Embryonic facial prominence (tissue), 1 donor: ENCODE measurements around the gene LPIN1.

ENCODE experiments used
- DNase-seq: peaks from one replicate; pipeline ENCODE4 v3.0.0-alpha.2; 2016; ENCODE audit errors: extremely low spot score

The LPIN1 gene

GRCh38 chr2:11784747-11785610, 38.5 kb downstream of the LPIN1 start:
- no peak for DNase-seq

GRCh38 chr2:11785611-11785940, 39.1 kb downstream of the LPIN1 start:
- DNase-seq: no peak

- DNase-seq: no peak
Measured at GRCh38 chr2:11786191-11786590, 39.8 kb downstream of the LPIN1 start.

- DNase-seq: no peak
Measured at GRCh38 chr2:11786592-11786991, 40.2 kb downstream of the LPIN1 start.

- no peak for DNase-seq
Measured at GRCh38 chr2:11787991-11788390, 41.6 kb downstream of the LPIN1 start.

DNA sequence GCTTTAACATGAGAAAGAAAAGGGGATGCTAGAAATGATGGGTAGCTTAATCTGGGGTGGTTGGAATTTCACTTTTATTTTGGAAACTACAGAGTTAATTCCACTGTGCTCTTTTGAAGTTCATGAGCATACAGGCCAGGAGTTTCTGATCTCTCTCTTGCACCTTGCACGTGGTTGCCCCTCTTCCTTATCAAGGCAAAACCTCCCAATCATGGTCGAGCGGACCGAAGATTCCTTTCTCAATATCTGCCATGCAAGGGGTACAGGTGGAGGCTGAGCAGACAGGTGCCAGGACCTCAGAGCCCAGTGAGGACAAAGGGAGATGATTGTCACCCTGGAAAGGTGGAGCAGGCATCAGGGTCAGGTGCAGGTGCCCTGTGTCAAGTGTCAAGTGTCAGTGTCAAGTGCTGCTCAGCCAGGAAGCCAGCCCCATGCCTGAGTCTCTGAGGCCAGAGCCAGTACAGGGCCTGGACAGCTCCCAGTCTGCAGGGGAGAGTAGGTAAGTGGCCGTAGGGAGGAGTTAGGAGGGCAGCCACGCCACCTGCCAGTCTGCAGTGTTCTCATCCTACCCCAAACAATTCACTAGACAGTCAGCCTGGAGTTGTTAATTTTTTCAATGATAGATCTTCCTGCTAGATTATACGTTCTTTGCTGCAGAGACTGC, 42.2 kb downstream of the LPIN1 start:
- DNase-seq: no peak

- DNase-seq: no peak
Measured at GRCh38 chr2:11789243-11789642, 42.8 kb downstream of the LPIN1 start.

DNA sequence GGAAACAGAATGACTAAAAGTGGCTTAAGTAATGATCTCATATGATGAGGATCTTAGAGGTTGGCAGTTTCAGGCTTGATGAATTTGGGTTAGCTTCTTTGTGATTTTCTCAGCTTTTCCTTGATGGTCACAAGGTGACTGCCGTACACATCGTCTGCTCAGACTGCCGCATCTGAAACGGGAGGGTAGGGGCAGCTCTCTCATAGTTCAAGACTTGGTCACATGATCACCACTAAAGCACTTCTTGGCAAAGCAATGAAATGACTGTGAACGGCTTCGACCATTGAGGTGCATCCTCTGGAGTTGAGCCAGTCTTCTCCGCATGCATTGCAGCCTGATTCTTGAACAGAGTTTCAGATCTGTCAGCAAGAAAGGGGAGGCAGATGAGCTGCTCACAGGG, 43.8 kb downstream of the LPIN1 start:
- DNase-seq: no peak

DNA sequence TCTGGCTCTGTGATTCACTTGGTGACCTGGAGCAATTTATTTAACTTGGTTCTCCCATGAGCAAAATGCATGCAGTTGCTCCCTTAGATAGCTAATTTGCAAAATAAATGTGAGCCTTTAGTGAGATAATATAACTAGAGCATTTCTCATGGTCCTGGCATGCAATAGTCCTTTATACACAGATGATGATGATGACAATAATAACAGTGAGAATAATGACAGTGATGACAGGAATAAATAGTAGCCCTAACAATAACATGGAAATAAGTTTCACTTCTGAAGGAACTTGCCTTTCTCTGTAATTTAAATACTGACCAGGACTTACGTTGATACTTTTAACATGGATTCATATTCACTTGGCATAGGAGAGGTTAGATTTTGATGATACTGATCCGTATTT, 49.2 kb downstream of the LPIN1 start:
- no peak for DNase-seq

GRCh38 chr2:11796190-11797171, 50.0 kb downstream of the LPIN1 start:
- no peak for DNase-seq

DNA sequence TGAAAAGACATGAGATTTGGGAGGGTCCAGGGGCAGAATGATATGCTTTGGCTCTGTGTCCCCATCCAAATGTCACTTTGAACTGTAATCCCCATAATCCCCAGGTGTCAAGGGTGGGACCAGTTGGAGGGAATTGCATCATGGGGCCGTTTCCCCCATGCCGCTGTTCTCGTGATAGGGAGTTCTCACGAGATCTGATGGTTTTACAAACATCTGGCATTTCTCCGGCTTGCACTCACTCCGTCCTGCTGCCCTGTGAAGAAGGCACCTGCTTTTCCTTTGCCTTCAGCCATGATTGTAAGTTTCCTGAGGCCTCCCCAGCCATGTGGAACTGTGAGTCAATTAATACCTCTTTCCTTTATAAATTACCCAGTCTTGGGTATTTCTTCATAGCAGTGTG, 51.4 kb downstream of the LPIN1 start:
- DNase-seq: no peak

DNA sequence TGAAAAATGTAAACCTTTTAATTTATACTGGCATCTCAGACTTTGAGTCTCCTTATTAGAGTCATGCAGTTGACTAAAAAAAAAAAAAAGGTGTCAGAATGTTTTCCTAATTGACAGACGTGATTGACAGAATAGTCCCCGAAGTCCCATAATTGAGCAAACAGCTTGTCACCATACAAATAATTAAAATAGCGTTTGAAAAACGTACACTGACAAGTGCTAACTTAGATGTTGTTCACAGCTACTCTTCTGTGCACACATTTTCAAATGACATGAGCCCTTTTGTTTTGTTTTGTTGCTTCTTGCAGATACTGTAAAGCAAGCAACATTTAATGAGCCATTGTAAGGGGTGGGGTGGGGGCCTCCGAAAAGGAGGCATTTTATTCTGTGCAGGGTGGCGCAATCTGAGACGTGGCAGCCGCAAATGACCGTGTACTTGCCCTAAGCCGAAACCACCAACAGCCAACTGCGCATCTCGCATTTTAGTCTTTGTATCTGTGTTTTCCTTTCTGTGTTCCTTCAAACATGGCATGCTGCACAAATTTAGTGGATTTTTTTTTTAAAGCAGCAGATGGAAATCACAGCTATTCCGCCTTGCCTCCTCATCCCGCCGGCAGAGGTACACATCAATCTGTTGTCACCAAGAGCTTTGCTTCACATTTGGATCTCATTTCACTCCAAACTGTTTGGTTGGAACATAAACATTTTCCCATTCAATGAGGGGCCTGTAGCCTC, 52.4 kb downstream of the LPIN1 start:
- DNase-seq: no peak

DNA sequence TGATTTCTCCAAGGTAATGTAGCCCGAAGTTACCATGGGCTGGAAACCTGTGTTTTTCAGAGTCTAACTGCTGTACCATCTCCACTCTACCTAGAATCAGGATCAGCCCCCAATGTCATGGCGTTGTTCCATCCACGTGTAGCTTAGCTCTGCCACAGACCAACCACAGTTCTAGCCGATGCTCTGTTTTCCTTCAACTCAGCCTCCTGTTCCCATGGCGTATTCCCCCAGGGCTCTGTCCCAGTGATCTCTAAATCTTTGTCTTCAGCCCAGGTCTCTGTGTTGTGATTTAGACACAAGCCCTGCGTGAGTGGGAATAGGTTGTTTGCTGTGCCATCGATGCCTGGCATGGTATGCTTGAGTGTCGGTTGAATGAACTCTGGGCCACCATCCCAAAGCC, 53.4 kb downstream of the LPIN1 start:
- no peak for DNase-seq

DNA sequence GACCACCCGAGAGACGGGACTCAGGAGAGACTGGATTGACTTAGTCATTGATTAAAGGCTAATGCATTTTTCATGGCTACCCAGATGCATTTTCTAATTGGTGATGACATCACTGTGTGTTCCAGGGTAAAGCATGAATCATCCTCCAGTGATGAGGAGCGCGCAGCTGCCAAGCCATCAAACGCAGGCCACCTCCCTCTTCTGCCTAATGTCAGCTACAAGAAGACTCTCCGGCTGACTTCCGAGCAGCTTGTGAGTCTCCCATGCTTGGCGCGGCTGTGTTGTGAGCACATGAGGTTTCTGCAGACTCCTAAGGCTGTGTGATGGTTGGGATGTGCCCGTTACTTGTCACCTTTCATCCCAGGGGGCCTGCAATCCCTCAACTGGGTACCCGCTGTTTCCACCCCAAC, 56.4 kb downstream of the LPIN1 start:
- no peak for DNase-seq

DNA sequence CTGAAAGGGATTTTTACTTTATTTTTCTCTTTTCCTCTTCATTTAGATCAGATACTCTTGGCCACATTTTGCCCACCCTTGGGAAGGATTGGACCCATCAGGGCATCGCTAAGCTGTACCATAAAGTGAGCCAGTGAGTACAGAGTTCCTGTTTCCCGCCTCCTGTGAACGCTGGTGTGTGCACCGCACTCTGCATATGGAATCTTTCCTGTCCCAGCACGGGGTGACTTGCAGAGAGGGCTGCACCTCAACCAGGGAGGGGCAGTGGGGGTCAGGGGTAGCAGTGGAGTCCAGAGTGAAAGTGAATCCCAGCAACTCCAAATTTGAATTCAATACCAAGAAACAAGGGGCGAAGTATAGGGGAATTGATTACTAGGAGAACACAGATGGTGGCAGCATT, 58.6 kb downstream of the LPIN1 start:
- DNase-seq: no peak

DNA sequence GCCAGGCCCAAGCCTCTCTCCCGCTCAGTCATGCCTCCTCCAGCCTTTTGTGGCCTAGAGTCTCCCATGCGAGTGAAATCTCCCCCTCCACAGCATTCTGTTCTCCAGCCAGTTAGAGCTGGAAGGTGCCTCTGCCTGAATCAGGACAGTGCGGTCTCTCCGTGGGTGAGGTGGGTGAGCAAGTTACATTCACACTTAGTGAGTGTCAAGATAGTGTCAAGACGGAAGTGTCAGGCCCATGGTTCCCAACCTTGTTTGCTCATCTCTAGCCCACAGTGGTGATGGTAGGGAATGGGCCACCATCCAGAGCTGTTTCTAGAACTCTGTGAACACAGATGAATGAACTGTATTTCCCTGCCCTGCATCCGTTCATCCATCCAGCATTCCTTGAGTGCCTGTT, 59.5 kb downstream of the LPIN1 start:
- no peak for DNase-seq

GRCh38 chr2:11807156-11808015, 61.0 kb downstream of the LPIN1 start:
- DNase-seq: no peak

- no peak for DNase-seq
Measured at GRCh38 chr2:11808016-11808400, 61.6 kb downstream of the LPIN1 start.

- no peak for DNase-seq
Measured at GRCh38 chr2:11809586-11810236, 63.3 kb downstream of the LPIN1 start.
